Measurements from ENCODE around the gene LAMA3. TPM values are rescaled to one million over a fixed set of nuclear protein-coding genes. Genes with fewer than 3 reads are reported as not detected.

LAMA3 gene
- total RNA-seq, 1 experiment from 2014 or later = 34.6 TPM

DNA sequence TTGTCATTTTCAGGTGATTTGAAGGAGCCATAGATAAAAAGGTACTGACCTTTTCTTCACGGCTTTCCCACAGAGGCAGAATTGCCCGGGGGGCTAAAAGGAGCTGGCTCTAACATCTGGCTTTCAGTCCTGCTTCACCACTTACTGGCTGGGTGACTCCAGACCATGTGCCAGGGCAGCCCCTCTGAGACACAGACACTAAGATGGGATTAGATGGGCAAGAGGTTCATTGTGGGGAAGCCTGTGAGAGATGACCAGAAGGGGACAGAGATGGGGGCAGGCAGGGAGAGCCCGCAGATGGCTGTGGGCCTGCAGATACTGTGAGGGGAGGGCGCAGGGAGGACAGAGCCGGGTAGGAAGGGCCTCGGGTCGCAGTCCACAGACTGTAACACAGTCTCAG lies 250.6 kb downstream of the LAMA3 start:
- no TSS peak for BruUV-seq (replicated peaks)
- Histone ChIP-seq H3K4me3 (ENCODE audit: low read depth, low read length) (no peak overlapping the region), H3K9me3 (no peaks in the 10 kb centered on the region), H3K4me1 (no peaks in the 10 kb centered on the region), H3K36me3 (ENCODE audit: control insufficient read depth, insufficient read depth, low read length) (no peaks in the 10 kb centered on the region), H3K27me3 (replicated peaks; ENCODE audit: control insufficient read depth, insufficient read depth, low read length) (no peaks in the 10 kb centered on the region)
- H3K27me3 Mint-ChIP-seq (ENCODE audit: insufficient read depth, unreplicated experiment) = no peaks in the 10 kb centered on the region
- no peak overlapping the region for H3K27ac Mint-ChIP-seq (ENCODE audit: unreplicated experiment)
- CTCF ChIA-PET = no interaction called here
- peaks cover 5% of the 10 kb centered on the region for H3K36me3 Mint-ChIP-seq (ENCODE audit: insufficient read depth, unreplicated experiment)
- H3K4me1 Mint-ChIP-seq (ENCODE audit: low read depth, unreplicated experiment) = no peaks in the 10 kb centered on the region
- no peak overlapping the region for H3K4me3 Mint-ChIP-seq (ENCODE audit: unreplicated experiment)
- TF ChIP-seq, protein P1, sequence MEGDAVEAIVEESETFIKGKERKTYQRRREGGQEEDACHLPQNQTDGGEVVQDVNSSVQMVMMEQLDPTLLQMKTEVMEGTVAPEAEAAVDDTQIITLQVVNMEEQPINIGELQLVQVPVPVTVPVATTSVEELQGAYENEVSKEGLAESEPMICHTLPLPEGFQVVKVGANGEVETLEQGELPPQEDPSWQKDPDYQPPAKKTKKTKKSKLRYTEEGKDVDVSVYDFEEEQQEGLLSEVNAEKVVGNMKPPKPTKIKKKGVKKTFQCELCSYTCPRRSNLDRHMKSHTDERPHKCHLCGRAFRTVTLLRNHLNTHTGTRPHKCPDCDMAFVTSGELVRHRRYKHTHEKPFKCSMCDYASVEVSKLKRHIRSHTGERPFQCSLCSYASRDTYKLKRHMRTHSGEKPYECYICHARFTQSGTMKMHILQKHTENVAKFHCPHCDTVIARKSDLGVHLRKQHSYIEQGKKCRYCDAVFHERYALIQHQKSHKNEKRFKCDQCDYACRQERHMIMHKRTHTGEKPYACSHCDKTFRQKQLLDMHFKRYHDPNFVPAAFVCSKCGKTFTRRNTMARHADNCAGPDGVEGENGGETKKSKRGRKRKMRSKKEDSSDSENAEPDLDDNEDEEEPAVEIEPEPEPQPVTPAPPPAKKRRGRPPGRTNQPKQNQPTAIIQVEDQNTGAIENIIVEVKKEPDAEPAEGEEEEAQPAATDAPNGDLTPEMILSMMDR (IDR thresholded peaks at IDR 0.05; ENCODE audit: insufficient read depth in 1 of 2, low read depth in 1 of 2, low read length in 1 of 2, severe bottlenecking in 1 of 2, unreplicated experiment in 1 of 2) = no peak
- POLR2A ChIA-PET = no interaction called here
- no peaks in the 10 kb centered on the region for H3K9me3 Mint-ChIP-seq (ENCODE audit: unreplicated experiment)
- intact Hi-C loops (cut with micrococcal nuclease; ENCODE audit: unreplicated experiment) = no loop called here
- no peak for DNase-seq

DNA sequence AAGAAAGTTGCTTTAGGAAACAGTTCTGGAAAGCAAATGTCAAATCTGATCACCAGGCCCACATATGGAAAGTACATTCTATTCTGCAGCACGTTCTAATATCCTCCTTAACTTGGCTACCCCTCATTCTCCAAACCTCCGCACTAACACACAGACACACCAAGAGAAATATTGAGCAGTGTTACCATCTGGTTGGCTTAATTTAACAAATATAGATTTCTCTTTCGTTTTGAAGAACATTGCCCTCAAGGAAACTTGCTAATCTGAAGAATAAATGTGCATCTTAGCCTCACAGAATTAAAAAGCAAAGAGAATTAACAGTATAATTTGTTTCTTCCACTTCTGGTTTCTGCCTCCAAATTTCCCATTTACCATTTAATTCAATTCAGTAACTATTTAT lies 252.5 kb downstream of the LAMA3 start:
- intact Hi-C loops (cut with micrococcal nuclease; ENCODE audit: unreplicated experiment) = no loop called here
- no peaks in the 10 kb centered on the region for H3K9me3 Mint-ChIP-seq (ENCODE audit: unreplicated experiment)
- Histone ChIP-seq H3K4me3 (ENCODE audit: low read depth, low read length) (no peak overlapping the region), H3K27me3 (replicated peaks; ENCODE audit: control insufficient read depth, insufficient read depth, low read length) (no peaks in the 10 kb centered on the region), H3K36me3 (ENCODE audit: control insufficient read depth, insufficient read depth, low read length) (no peaks in the 10 kb centered on the region), H3K4me1 (no peaks in the 10 kb centered on the region), H3K9me3 (no peaks in the 10 kb centered on the region)
- peaks cover 5% of the 10 kb centered on the region for H3K36me3 Mint-ChIP-seq (ENCODE audit: insufficient read depth, unreplicated experiment)
- ChIA-PET POLR2A (no interaction called here), CTCF (no interaction called here)
- no TSS peak for BruUV-seq (replicated peaks)
- H3K4me3 Mint-ChIP-seq (ENCODE audit: unreplicated experiment) = no peak overlapping the region
- TF ChIP-seq, protein P1 (IDR thresholded peaks at IDR 0.05; ENCODE audit: insufficient read depth in 1 of 2, low read depth in 1 of 2, low read length in 1 of 2, severe bottlenecking in 1 of 2, unreplicated experiment in 1 of 2) = no peak
- no peaks in the 10 kb centered on the region for H3K27me3 Mint-ChIP-seq (ENCODE audit: insufficient read depth, unreplicated experiment)
- DNase-seq = no peak
- no peaks in the 10 kb centered on the region for H3K4me1 Mint-ChIP-seq (ENCODE audit: low read depth, unreplicated experiment)
- no peak overlapping the region for H3K27ac Mint-ChIP-seq (ENCODE audit: unreplicated experiment)

DNA sequence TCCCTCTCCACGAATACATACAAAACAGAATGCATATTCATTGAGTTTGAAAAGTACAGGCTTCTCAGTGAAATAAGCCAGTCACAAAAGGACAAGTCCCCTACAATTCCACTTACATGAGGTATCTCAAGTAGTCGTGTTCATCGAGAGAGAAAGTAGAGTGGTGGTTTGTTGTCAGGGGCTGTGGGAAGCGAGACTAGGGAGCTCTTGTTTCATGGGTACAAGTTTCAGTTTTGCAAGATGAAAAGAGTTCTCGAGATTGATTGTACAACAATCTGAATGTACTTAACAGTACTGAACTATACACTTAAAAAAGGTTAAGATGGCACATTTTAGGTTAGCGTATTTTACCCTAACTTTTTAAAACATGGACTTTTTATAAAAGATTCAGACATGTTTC lies 253.9 kb downstream of the LAMA3 start:
- CTCF ChIA-PET = no interaction called here
- no peak overlapping the region for H3K27ac Mint-ChIP-seq (ENCODE audit: unreplicated experiment)
- Histone ChIP-seq H3K4me1 (no peaks in the 10 kb centered on the region), H3K27me3 (replicated peaks; ENCODE audit: control insufficient read depth, insufficient read depth, low read length) (no peaks in the 10 kb centered on the region), H3K36me3 (ENCODE audit: control insufficient read depth, insufficient read depth, low read length) (no peaks in the 10 kb centered on the region), H3K9me3 (no peaks in the 10 kb centered on the region), H3K4me3 (ENCODE audit: low read depth, low read length) (no peak overlapping the region)
- H3K9me3 Mint-ChIP-seq (ENCODE audit: unreplicated experiment) = no peaks in the 10 kb centered on the region
- TF ChIP-seq, protein P1 (IDR thresholded peaks at IDR 0.05; ENCODE audit: insufficient read depth in 1 of 2, low read depth in 1 of 2, low read length in 1 of 2, severe bottlenecking in 1 of 2, unreplicated experiment in 1 of 2) = no peak
- no peak for DNase-seq
- intact Hi-C loops (cut with micrococcal nuclease; ENCODE audit: unreplicated experiment) = no loop called here
- H3K36me3 Mint-ChIP-seq (ENCODE audit: insufficient read depth, unreplicated experiment) = peaks cover 5% of the 10 kb centered on the region
- H3K4me1 Mint-ChIP-seq (ENCODE audit: low read depth, unreplicated experiment) = no peaks in the 10 kb centered on the region
- BruUV-seq (replicated peaks) = no TSS peak
- POLR2A ChIA-PET = no interaction called here
- no peaks in the 10 kb centered on the region for H3K27me3 Mint-ChIP-seq (ENCODE audit: insufficient read depth, unreplicated experiment)
- no peak overlapping the region for H3K4me3 Mint-ChIP-seq (ENCODE audit: unreplicated experiment)
